ENCODE measurements around the gene UNC45A.

GRCh38 chr15:90957031-90957790 is 22.1 kb downstream of the UNC45A start:
- no peak for TF ChIP-seq CTCF (conservative IDR thresholded peaks at IDR 0.05; ENCODE audit: low read depth, low read length)
- TF ChIP-seq POLR2A (IDR thresholded peaks at IDR 0.05; ENCODE audit: low read depth, low read length) = no peak
- TF ChIP-seq USF2 (IDR thresholded peaks at IDR 0.05; ENCODE audit: low read depth, low read length) = no peak
- no peak for TF ChIP-seq CHD1 (IDR thresholded peaks at IDR 0.05; ENCODE audit: low read depth, low read length)
- TF ChIP-seq MAZ (IDR thresholded peaks at IDR 0.05; ENCODE audit: borderline replicate concordance, low read depth, low read length) = peak; percentile 15; the same call in 1 of the 2 replicates

Measured in IMR-90 (cell line).